Endothelial cell of umbilical vein (primary cell): ENCODE measurements around the gene ADAP1.

Experiments
- CTCF ChIP-seq, 2 donors: IDR thresholded peaks; 1 replicate in 1 of 2; 2 replicates in 1 of 2; pipeline ENCODE4 v1.5.1; 2011; ENCODE audit warnings: low read length in 2 of 2, mild to moderate bottlenecking in 2 of 2, moderate library complexity in 2 of 2, control low read depth in 1 of 2, inconsistent platforms in 1 of 2, low read depth in 1 of 2; ENCODE audit not compliant: insufficient read depth in 1 of 2; ENCODE audit errors: extremely low read depth in 1 of 2
- EZH2 ChIP-seq: IDR thresholded peaks from 2 replicates; pipeline ENCODE4 v1.6.1; 2012; ENCODE audit warnings: borderline replicate concordance, low read depth, mild to moderate bottlenecking, moderate library complexity, low read length, inconsistent platforms; ENCODE audit not compliant: severe bottlenecking
- MYC ChIP-seq: IDR thresholded peaks from one replicate; pipeline ENCODE4 v1.6.1; 2011; ENCODE audit warnings: mild to moderate bottlenecking, low read depth, low read length
- POLR2A ChIP-seq: IDR thresholded peaks from 2 replicates; pipeline ENCODE4 v1.6.1; 2012; ENCODE audit warnings: low read depth, mild to moderate bottlenecking, control low read depth, low read length
- POLR2AphosphoS5 ChIP-seq: IDR thresholded peaks from 2 replicates; pipeline ENCODE4 v1.6.1; 2012; ENCODE audit warnings: low read depth, mild to moderate bottlenecking, control low read depth, low read length, moderate library complexity; ENCODE audit not compliant: insufficient read depth

- TF ChIP-seq POLR2AphosphoS5 (no peak), CTCF (IDR thresholded peaks at IDR 0.05; ENCODE audit: extremely low read depth in 1 of 2, insufficient read depth in 1 of 2, low read depth in 1 of 2, low read length in 2 of 2) (no peak), POLR2A (no peak), EZH2 (no peak), MYC (no peak)
These were observed 5.9 kb upstream of the ADAP1 start for GRCh38 chr7:960269-960871.
